B cell (primary cell): ENCODE measurements around the gene CD1B. TPM values are rescaled to one million over a fixed set of nuclear protein-coding genes. Genes with fewer than 3 reads are reported as not detected.
"Not testable (repeated sequence)": the region's sequence is repeated elsewhere in the genome, so short reads cannot be mapped to it uniquely, and the experiment has no call there.

Source experiments
- ATAC-seq: fragments of 200-7000 bp; cut with Tn5 transposase; one replicate; pipeline ENCODE4 v1.10.0; 2021; ENCODE audit warnings: low read depth, mild to moderate bottlenecking, moderate number of reproducible peaks, moderate library complexity
- CTCF ChIA-PET: fragments of 350-600 bp; sonication (Branson Sonifier 250); formaldehyde crosslinking; loops from one replicate; lab custom pipeline; 2021; ENCODE audit warnings: antibody characterized with exemption, inconsistent platforms; lab: Charles Lee
- POLR2A ChIA-PET: fragments of 350-600 bp; sonication (Branson Sonifier 250); formaldehyde crosslinking; loops from one replicate; lab custom pipeline; 2021; ENCODE audit warnings: antibody characterized with exemption; lab: Charles Lee
- DNase-seq: peaks from one replicate; pipeline ENCODE4 v3.0.0; 2013
- H2AFZ ChIP-seq: 2 replicates; pipeline ENCODE4 v1.6.1; 2012; ENCODE audit warnings: mild to moderate bottlenecking, low read depth, low read length; ENCODE audit not compliant: insufficient read depth, poor library complexity, severe bottlenecking
- H3K27ac ChIP-seq, 2 donors: 1 replicate in 1 of 2; 2 replicates in 1 of 2; pipeline ENCODE4 v1.5.1; 2012 to 2013; ENCODE audit warnings: low read length in 2 of 2, mild to moderate bottlenecking in 2 of 2, moderate library complexity in 1 of 2
- H3K27me3 ChIP-seq, 4 experiments: fragments of 200-600 bp in 1 of 4; sonication (generic) in 1 of 4; replicated peaks in 1 of 4; 1 replicate in 2 of 4; 2 replicates in 2 of 4; pipeline versions ENCODE4 v1.6.1 to v1.7.0; 2013 to 2016; ENCODE audit warnings: low read length in 3 of 4, mild to moderate bottlenecking in 2 of 4, mixed read lengths in 1 of 4, moderate library complexity in 1 of 4; ENCODE audit not compliant: insufficient read depth in 4 of 4, control insufficient read depth in 3 of 4; ENCODE audit errors: control extremely low read depth in 1 of 4
- H3K36me3 ChIP-seq, 2 experiments: replicated peaks in 1 of 2; 1 replicate in 1 of 2; 2 replicates in 1 of 2; pipeline versions ENCODE4 v1.6.1 to v1.7.1; 2013; ENCODE audit warnings: low read length in 1 of 2; ENCODE audit not compliant: insufficient read depth in 2 of 2, control insufficient read depth in 1 of 2; ENCODE audit errors: control extremely low read depth in 1 of 2, extremely low read depth in 1 of 2
- H3K4me1 ChIP-seq, 2 donors: fragments of 200-600 bp in 1 of 2; sonication (generic) in 1 of 2; 1 replicate in 1 of 2; 2 replicates in 1 of 2; pipeline versions ENCODE4 v1.5.1 to v1.6.1; 2013 to 2017; ENCODE audit warnings: low read length in 2 of 2; ENCODE audit not compliant: control insufficient read depth in 2 of 2, insufficient read depth in 2 of 2
- H3K4me2 ChIP-seq: replicated peaks from 2 replicates; pipeline ENCODE3; 2012; ENCODE audit warnings: mild to moderate bottlenecking, low read depth, low read length; ENCODE audit not compliant: poor library complexity, severe bottlenecking
- H3K4me3 ChIP-seq, 5 experiments: fragments of 200-600 bp in 1 of 5; sonication (generic) in 1 of 5; 1 replicate in 3 of 5; 2 replicates in 2 of 5; pipeline versions ENCODE4 v1.5.1 to v1.7.0; 2011 to 2016; ENCODE audit warnings: low read length in 4 of 5, mild to moderate bottlenecking in 4 of 5, low read depth in 2 of 5, control low read depth in 1 of 5, moderate library complexity in 1 of 5; ENCODE audit not compliant: insufficient read depth in 1 of 5; ENCODE audit errors: control extremely low read depth in 1 of 5, extremely low read depth in 1 of 5
- H3K79me2 ChIP-seq: fragments of 200-600 bp; sonication (generic); one replicate; pipeline ENCODE4 v1.6.0; 2016; ENCODE audit warnings: low read length; ENCODE audit not compliant: control insufficient read depth, insufficient read depth
- H3K9ac ChIP-seq: fragments of 200-600 bp; sonication (generic); 2 replicates; pipeline ENCODE4 v1.6.1; 2017; ENCODE audit warnings: mild to moderate bottlenecking, low read length, moderate library complexity
- H3K9me3 ChIP-seq, 3 donors: one replicate each; pipeline versions ENCODE4 v1.6.1 to v1.7.1; 2013; ENCODE audit warnings: low read length in 2 of 3; ENCODE audit not compliant: control insufficient read depth in 2 of 3, insufficient read depth in 1 of 3; ENCODE audit errors: control extremely low read depth in 1 of 3
- H4K20me1 ChIP-seq: 2 replicates; pipeline ENCODE4 v1.6.0; 2012; ENCODE audit warnings: mild to moderate bottlenecking, low read length; ENCODE audit not compliant: insufficient read depth, control insufficient read depth, poor library complexity, severe bottlenecking
- H3K27ac Mint-ChIP-seq: one replicate; pipeline ENCODE4 v1.8.0; 2021; ENCODE audit warnings: mixed read lengths
- H3K27me3 Mint-ChIP-seq: one replicate; pipeline ENCODE4 v1.8.0; 2021; ENCODE audit warnings: mixed read lengths
- H3K4me1 Mint-ChIP-seq: one replicate; pipeline ENCODE4 v1.8.0; 2021; ENCODE audit warnings: mixed read lengths
- H3K4me3 Mint-ChIP-seq: one replicate; pipeline ENCODE4 v1.8.0; 2021; ENCODE audit warnings: mixed read lengths
- H3K9me3 Mint-ChIP-seq: one replicate; pipeline ENCODE4 v1.8.0; 2022; ENCODE audit warnings: mixed read lengths; ENCODE audit not compliant: insufficient read depth
- CTCF ChIP-seq: fragments of 200-600 bp; IDR thresholded peaks from one replicate; pipeline ENCODE4 v1.8.0; 2022; ENCODE audit warnings: antibody characterized with exemption, mild to moderate bottlenecking
- EZH2 ChIP-seq: IDR thresholded peaks from 2 replicates; pipeline ENCODE4 v1.6.1; 2012; ENCODE audit warnings: borderline replicate concordance, low read depth, mild to moderate bottlenecking, moderate library complexity, low read length; ENCODE audit not compliant: insufficient read depth, poor library complexity, severe bottlenecking
- WGBS: methylation state at CpG from one replicate; pipeline ENCODE4 v1.1.5; 2013; ENCODE audit warnings: missing lambda C conversion rate; ENCODE audit not compliant: insufficient coverage; 5-methylcytosine and 5-hydroxymethylcytosine counted together
- intact Hi-C: fragments of 100-400 bp; cut with micrococcal nuclease; formaldehyde crosslinking; loops from one replicate; pipeline ENCODE4 v1.10.0; 2022
- polyA minus RNA-seq: library from RNA; depleted of rRNA, polyadenylated mRNA; stranded (reverse); fragments of >200 nt; gene quantifications from 2 replicates; pipeline ENCODE4 v1.2.3, GENCODE V29; 2012
- polyA plus RNA-seq: library from polyadenylated mRNA; depleted of rRNA; stranded (reverse); fragments of >200 nt; gene quantifications from 2 replicates; pipeline ENCODE4 v1.2.3, GENCODE V29; 2012
- total RNA-seq, 2 donors: library from RNA; stranded (reverse); fragments of 120-200 nt in 1 of 2; gene quantifications; 1 replicate in 1 of 2; 2 replicates in 1 of 2; pipeline versions ENCODE4 v1.2.3 to v1.2.4, GENCODE V29; 2013 to 2022

CD1B gene
- total RNA-seq (not detected in 2 replicates), polyA plus RNA-seq (0.09 and 0.17 TPM in 2 replicates), polyA minus RNA-seq (0.43 TPM in 1 of 2 replicates, not detected in the other)
- 0.14 TPM for total RNA-seq (2013)

- Histone ChIP-seq H3K4me3 (no peak within 1 kb of the TSS), H2AFZ (peak within 1 kb of the TSS; percentile 48), H3K27me3 (no peaks in the 10 kb centered on the region), H3K9me3 (peaks cover 0 to 11% (median 2%) of the 10 kb centered on the region in 3 donors), H3K4me2 (peak within 1 kb of the TSS; percentile 29), H3K4me1 (peaks cover 58 to 67% of the 10 kb centered on the region in 2 donors), H3K9ac (no peak within 1 kb of the TSS), H3K79me2 (no peaks in the 10 kb centered on the region), H4K20me1 (no peaks in the 10 kb centered on the region), H3K27ac (no peak within 1 kb of the TSS), H3K36me3 (no peaks in the 10 kb centered on the region)
- ChIA-PET CTCF (interaction anchor here (0.7 to 14.2 kb wide), 8 partner anchors 10 to 210 kb away, joined by 3 to 280 read pairs (median 8); no protein-coding TSS in a partner anchor), POLR2A (no interaction called here)
- WGBS, result no CpG with 5 or more reads among the region's 2 CpGs
- Mint-ChIP-seq H3K4me3 (no peak within 1 kb of the TSS), H3K9me3 (no peaks in the 10 kb centered on the region), H3K4me1 (peaks cover 37% of the 10 kb centered on the region), H3K27me3 (no peaks in the 10 kb centered on the region), H3K27ac (no peak within 1 kb of the TSS)
- intact Hi-C loops, result no loop called here
- DNase-seq (no peak), ATAC-seq (no peak)
- no peak for TF ChIP-seq CTCF
- no peak for TF ChIP-seq EZH2
Observed at GRCh38 chr1:158331481-158332150, at the start of gene CD1B. Gene CD1B, minus strand, starts transcription at chr1:158331531. Its CDS starts 108 bp downstream, at chr1:158331423.

GRCh38 chr1:158374860-158375259, 43.5 kb upstream of the CD1B start:
- ChIA-PET POLR2A (no interaction called here), CTCF (no interaction called here)
- H3K4me1 Mint-ChIP-seq, result peaks cover 5% of the 10 kb centered on the region
- no peak overlapping the region for H2AFZ ChIP-seq
- no peaks in the 10 kb centered on the region for H3K79me2 ChIP-seq
- DNase-seq (no peak), ATAC-seq (no peak)
- peaks cover 9% of the 10 kb centered on the region for H3K9me3 Mint-ChIP-seq
- peaks cover 0 to 4% (median 0%) of the 10 kb centered on the region in 4 experiments for H3K27me3 ChIP-seq
- peaks cover 7 to 24% (median 16%) of the 10 kb centered on the region in 3 donors for H3K9me3 ChIP-seq
- no peak overlapping the region for H3K9ac ChIP-seq
- no peak overlapping the region for H3K27ac ChIP-seq
- peaks cover 0 to 6% of the 10 kb centered on the region in 2 donors for H3K4me1 ChIP-seq
- no peak overlapping the region for H3K27ac Mint-ChIP-seq
- no peaks in the 10 kb centered on the region for H3K27me3 Mint-ChIP-seq
- no peak overlapping the region for H3K4me3 ChIP-seq
- H3K4me2 ChIP-seq, result no peak overlapping the region
- H3K4me3 Mint-ChIP-seq, result no peak overlapping the region
- no peak for TF ChIP-seq EZH2
- TF ChIP-seq CTCF, result no peak
- H4K20me1 ChIP-seq, result no peaks in the 10 kb centered on the region
- H3K36me3 ChIP-seq, result no peaks in the 10 kb centered on the region
- WGBS, result no CpG with 5 or more reads among the region's 1 CpG
- intact Hi-C loops, result no loop called here

GRCh38 chr1:158374101-158374500, 42.8 kb upstream of the CD1B start:
- H3K4me2 ChIP-seq, DNase-seq, H3K36me3 ChIP-seq, intact Hi-C loops, POLR2A ChIA-PET, CTCF ChIA-PET, H3K27me3 Mint-ChIP-seq, H2AFZ ChIP-seq, H3K4me3 Mint-ChIP-seq, H3K4me1 ChIP-seq, H4K20me1 ChIP-seq, H3K27ac Mint-ChIP-seq, H3K27ac ChIP-seq, H3K79me2 ChIP-seq, H3K4me3 ChIP-seq, H3K9me3 Mint-ChIP-seq, ATAC-seq, H3K27me3 ChIP-seq, H3K9ac ChIP-seq, H3K4me1 Mint-ChIP-seq: not testable (repeated sequence)
- WGBS, result 98% methylated on average over 21 of the region's 25 CpGs
- peaks cover 7 to 24% (median 16%) of the 10 kb centered on the region in 3 donors for H3K9me3 ChIP-seq
